DND-41 (cell line): ENCODE data around the gene APEH.

Experiments used
- ATAC-seq: fragments of 200-7000 bp; cut with Tn5 transposase; 3 replicates; pipeline ENCODE4 v1.9.1; 2021; ENCODE audit warnings: low read depth; ENCODE audit not compliant: insufficient read depth
- DNase-seq: peaks from one replicate; pipeline ENCODE4 v3.0.0-alpha.2; 2020
- H2AFZ ChIP-seq: 2 replicates; pipeline ENCODE4 v1.6.0; 2012; ENCODE audit warnings: low read depth, low read length
- H3K27ac ChIP-seq: 2 replicates; pipeline ENCODE4 v1.5.1; 2012; ENCODE audit warnings: low read length, inconsistent platforms
- H3K27me3 ChIP-seq: fragments of 200-600 bp; sonication (generic); 2 replicates; pipeline ENCODE4 v1.6.0; 2012; ENCODE audit warnings: low read length, mild to moderate bottlenecking, inconsistent platforms; ENCODE audit not compliant: insufficient read depth, poor library complexity
- H3K36me3 ChIP-seq: 2 replicates; pipeline ENCODE4 v1.5.1; 2012; ENCODE audit warnings: low read length, inconsistent platforms; ENCODE audit not compliant: insufficient read depth
- H3K4me1 ChIP-seq: 2 replicates; pipeline ENCODE4 v1.5.1; 2012; ENCODE audit warnings: mild to moderate bottlenecking, low read length; ENCODE audit not compliant: insufficient read depth
- H3K4me2 ChIP-seq: 2 replicates; pipeline ENCODE4 v1.6.0; 2012; ENCODE audit warnings: mild to moderate bottlenecking, moderate library complexity, low read length, inconsistent platforms; ENCODE audit not compliant: insufficient read depth
- H3K4me3 ChIP-seq, 2 experiments: fragments of 200-600 bp in 1 of 2; shearing (Covaris generic) in 1 of 2; 2 replicates each; pipeline ENCODE4 v1.5.1; 2012 to 2016; ENCODE audit warnings: inconsistent platforms in 2 of 2, low read length in 2 of 2, mild to moderate bottlenecking in 2 of 2, low read depth in 1 of 2, moderate library complexity in 1 of 2
- H3K79me2 ChIP-seq: 2 replicates; pipeline ENCODE4 v1.6.0; 2012; ENCODE audit warnings: low read length, inconsistent platforms; ENCODE audit not compliant: insufficient read depth
- H3K9ac ChIP-seq: 2 replicates; pipeline ENCODE4 v1.6.0; 2012; ENCODE audit warnings: low read depth, mild to moderate bottlenecking, inconsistent platforms, low read length, moderate library complexity
- H3K9me3 ChIP-seq: 2 replicates; pipeline ENCODE4 v1.5.1; 2012; ENCODE audit warnings: low read length, moderate library complexity, mild to moderate bottlenecking, inconsistent platforms; ENCODE audit not compliant: insufficient read depth, severe bottlenecking
- H4K20me1 ChIP-seq: 2 replicates; pipeline ENCODE4 v1.6.0; 2012; ENCODE audit warnings: low read length; ENCODE audit not compliant: insufficient read depth
- CTCF ChIP-seq: IDR thresholded peaks from 2 replicates; pipeline ENCODE4 v1.5.1; 2012; ENCODE audit warnings: borderline replicate concordance, low read length, moderate library complexity, mild to moderate bottlenecking; ENCODE audit not compliant: poor library complexity, severe bottlenecking; ENCODE audit errors: extremely low read depth
- EZH2 ChIP-seq: IDR thresholded peaks from 3 replicates; pipeline ENCODE4 v1.6.1; 2012; ENCODE audit warnings: borderline replicate concordance, low read depth, mild to moderate bottlenecking, moderate library complexity, low read length, inconsistent platforms; ENCODE audit not compliant: severe bottlenecking

Gene APEH

GRCh38 chr3:49732597-49732996, 58.4 kb downstream of the APEH start:
- Histone ChIP-seq H2AFZ (no peak overlapping the region), H3K27ac (no peak overlapping the region), H4K20me1 (no peaks in the 10 kb centered on the region; the same call in 1 of the 2 replicates), H3K4me2 (no peak overlapping the region), H3K4me1 (no peaks in the 10 kb centered on the region), H3K79me2 (peaks cover 5% of the 10 kb centered on the region; the same call in 1 of the 2 replicates), H3K9ac (no peak overlapping the region), H3K27me3 (no peaks in the 10 kb centered on the region), H3K36me3 (peaks cover 71% of the 10 kb centered on the region), H3K4me3 (no peak overlapping the region), H3K9me3 (no peaks in the 10 kb centered on the region)
- DNase-seq (no peak), ATAC-seq (no peak)
- no peak for TF ChIP-seq CTCF
- no peak for TF ChIP-seq EZH2

- no peak overlapping the region for H2AFZ ChIP-seq
- DNase-seq (no peak), ATAC-seq (no peak)
- no peak overlapping the region for H3K4me2 ChIP-seq
- H3K27me3 ChIP-seq, result no peaks in the 10 kb centered on the region
- H3K4me3 ChIP-seq, result no peak overlapping the region
- peaks cover 74% of the 10 kb centered on the region for H3K36me3 ChIP-seq
- H3K9me3 ChIP-seq, result no peaks in the 10 kb centered on the region
- TF ChIP-seq CTCF (no peak), EZH2 (no peak)
- H3K4me1 ChIP-seq, result no peaks in the 10 kb centered on the region
- H3K27ac ChIP-seq, result no peak overlapping the region
- peaks cover 4% of the 10 kb centered on the region; the same call in 1 of the 2 replicates for H4K20me1 ChIP-seq
- H3K9ac ChIP-seq, result no peak overlapping the region
- peaks cover 5% of the 10 kb centered on the region; the same call in 1 of the 2 replicates for H3K79me2 ChIP-seq
These were observed 59.4 kb downstream of the APEH start for GRCh38 chr3:49733551-49733950.
